Esophagus squamous epithelium (tissue), 4 donors: ENCODE data around the gene ERG.

Source experiments
- CTCF ChIP-seq, 6 experiments: fragments of 450-650 bp in 4 of 6; fragments of 200-600 bp in 2 of 6; sonication (generic) in 2 of 6; IDR thresholded peaks; one replicate each; pipeline ENCODE4 v1.5.1; 2016 to 2019; ENCODE audit warnings: antibody characterized with exemption in 6 of 6, mild to moderate bottlenecking in 4 of 6, moderate library complexity in 4 of 6
- POLR2A ChIP-seq, 4 donors: fragments of 450-650 bp; IDR thresholded peaks; one replicate each; pipeline ENCODE4 v1.6.1; 2017; ENCODE audit warnings: antibody characterized with exemption in 4 of 4, mild to moderate bottlenecking in 4 of 4, moderate library complexity in 3 of 4

GRCh38 chr21:38439426-38439825 is 58.9 kb downstream of the ERG start:
- no peak for TF ChIP-seq CTCF (IDR thresholded peaks at IDR 0.05)
- no peak for TF ChIP-seq POLR2A (IDR thresholded peaks at IDR 0.05)
